Endothelial cell of umbilical vein (primary cell): Measurements from ENCODE around the gene ARHGAP28. TPM values are rescaled to one million over a fixed set of nuclear protein-coding genes. Genes with fewer than 3 reads are reported as not detected.

ENCODE experiments used
- BruUV-seq: library from RNA; stranded (reverse); fragments of 400-500 nt; replicated peaks from 2 replicates; lab custom pipeline; 2021; lab: Mats Ljungman, UMichigan
- CTCF ChIA-PET: fragments of 300-600, 350-600 bp; sonication (Branson Sonifier 250); formaldehyde crosslinking; loops from one replicate; lab custom pipeline; 2021; ENCODE audit warnings: antibody characterized with exemption, inconsistent platforms; lab: Charles Lee
- POLR2A ChIA-PET: fragments of 300-600, 350-600 bp; sonication (Branson Sonifier 250); formaldehyde crosslinking; loops from one replicate; lab custom pipeline; 2021; ENCODE audit warnings: antibody characterized with exemption, inconsistent platforms; lab: Charles Lee
- DNase-seq: peaks from one replicate; pipeline ENCODE4 v3.0.0-alpha.2; 2011; ENCODE audit warnings: low read depth, low spot score
- FAIRE-seq: peaks from 2 replicates; lab custom pipeline; 2011; peaks lifted over from hg19 to GRCh38; lab: Jason Lieb, UNC
- H2AFZ ChIP-seq: 2 replicates; pipeline ENCODE4 v1.6.0; 2012; ENCODE audit warnings: low read depth, low read length, control low read depth, inconsistent platforms
- H3K27ac ChIP-seq: 2 replicates; pipeline ENCODE4 v1.5.1; 2011; ENCODE audit warnings: low read depth, mild to moderate bottlenecking, control low read depth, low read length, moderate library complexity; ENCODE audit not compliant: insufficient read depth
- H3K27me3 ChIP-seq, 2 experiments: 2 replicates each; pipeline versions ENCODE4 v1.6.0 to v1.6.1; 2011; ENCODE audit warnings: low read length in 2 of 2, mixed read lengths in 1 of 2; ENCODE audit not compliant: control insufficient read depth in 2 of 2, insufficient read depth in 2 of 2
- H3K36me3 ChIP-seq, 2 experiments: 2 replicates in 1 of 2; 3 replicates in 1 of 2; pipeline ENCODE4 v1.5.1; 2011; ENCODE audit warnings: low read length in 2 of 2, mild to moderate bottlenecking in 1 of 2, moderate library complexity in 1 of 2; ENCODE audit not compliant: control insufficient read depth in 2 of 2, insufficient read depth in 2 of 2; ENCODE audit errors: extremely low read depth in 1 of 2
- H3K4me1 ChIP-seq: 3 replicates; pipeline ENCODE4 v1.5.1; 2011; ENCODE audit warnings: mild to moderate bottlenecking, low read length; ENCODE audit not compliant: control insufficient read depth, insufficient read depth; ENCODE audit errors: extremely low read depth
- H3K4me2 ChIP-seq: 2 replicates; pipeline ENCODE4 v1.6.1; 2011; ENCODE audit warnings: low read length, control low read depth, mixed read lengths; ENCODE audit not compliant: insufficient read depth
- H3K4me3 ChIP-seq, 3 experiments: fragments of 200-600 bp in 1 of 3; sonication (generic), shearing (Covaris generic) in 1 of 3; replicated peaks in 1 of 3; 2 replicates each; pipeline ENCODE4 v1.5.1; 2011 to 2016; ENCODE audit warnings: control low read depth in 3 of 3, low read length in 3 of 3, mild to moderate bottlenecking in 2 of 3, inconsistent platforms in 1 of 3, low read depth in 1 of 3, moderate library complexity in 1 of 3; ENCODE audit not compliant: insufficient read depth in 1 of 3
- H3K79me2 ChIP-seq: 2 replicates; pipeline ENCODE4 v1.6.0; 2012; ENCODE audit warnings: low read length, inconsistent platforms; ENCODE audit not compliant: control insufficient read depth, insufficient read depth
- H3K9ac ChIP-seq: replicated peaks from 2 replicates; pipeline ENCODE3; 2011; ENCODE audit warnings: low read length, control low read depth; ENCODE audit not compliant: insufficient read depth; ENCODE audit errors: extremely low read depth
- H3K9me1 ChIP-seq: replicated peaks from 3 replicates; pipeline ENCODE4 v1.6.0; 2011; ENCODE audit warnings: mild to moderate bottlenecking, low read length; ENCODE audit not compliant: control insufficient read depth, insufficient read depth; ENCODE audit errors: extremely low read depth
- H3K9me3 ChIP-seq: replicated peaks from 2 replicates; pipeline ENCODE4 v1.5.1; 2012; ENCODE audit warnings: low read length, inconsistent platforms; ENCODE audit not compliant: control insufficient read depth, insufficient read depth
- H4K20me1 ChIP-seq: replicated peaks from 2 replicates; pipeline ENCODE3; 2011; ENCODE audit warnings: mild to moderate bottlenecking, low read length; ENCODE audit not compliant: control insufficient read depth, insufficient read depth; ENCODE audit errors: extremely low read depth
- EZH2 ChIP-seq: IDR thresholded peaks from 2 replicates; pipeline ENCODE4 v1.6.1; 2012; ENCODE audit warnings: borderline replicate concordance, low read depth, mild to moderate bottlenecking, moderate library complexity, low read length, inconsistent platforms; ENCODE audit not compliant: severe bottlenecking
- FOS ChIP-seq: IDR thresholded peaks from 2 replicates; pipeline ENCODE4 v1.6.1; 2011; ENCODE audit warnings: mild to moderate bottlenecking, low read length, moderate library complexity, borderline replicate concordance; ENCODE audit not compliant: insufficient read depth
- GATA2 ChIP-seq: IDR thresholded peaks from 2 replicates; pipeline ENCODE4 v1.7.0; 2011; ENCODE audit warnings: low read depth, mild to moderate bottlenecking, moderate library complexity, mixed read lengths, low read length; ENCODE audit not compliant: insufficient read length, insufficient read depth
- JUN ChIP-seq: IDR thresholded peaks from 2 replicates; pipeline ENCODE4 v1.6.1; 2011; ENCODE audit warnings: borderline replicate concordance, low read depth; ENCODE audit not compliant: insufficient read length, insufficient read depth
- MYC ChIP-seq: IDR thresholded peaks from one replicate; pipeline ENCODE4 v1.6.1; 2011; ENCODE audit warnings: mild to moderate bottlenecking, low read depth, low read length
- POLR2A ChIP-seq: IDR thresholded peaks from 2 replicates; pipeline ENCODE4 v1.6.1; 2012; ENCODE audit warnings: low read depth, mild to moderate bottlenecking, control low read depth, low read length
- POLR2AphosphoS5 ChIP-seq: IDR thresholded peaks from 2 replicates; pipeline ENCODE4 v1.6.1; 2012; ENCODE audit warnings: low read depth, mild to moderate bottlenecking, control low read depth, low read length, moderate library complexity; ENCODE audit not compliant: insufficient read depth
- dilution Hi-C: fragments of 300-500 bp; cut with MboI; formaldehyde crosslinking; loops from one replicate; pipeline ENCODE4 v1.15.0; 2019; ENCODE audit warnings: low sequenced_read_pairs; ENCODE audit not compliant: extremely low pct_ligation_motif_present
- intact Hi-C: fragments of 100-400 bp; cut with micrococcal nuclease; formaldehyde crosslinking; loops from one replicate; pipeline ENCODE4 v1.10.0; 2022
- polyA plus RNA-seq, 4 experiments: library from polyadenylated mRNA; depleted of rRNA in 3 of 4; stranded (reverse) in 3 of 4; unstranded in 1 of 4; fragments of >200 nt; gene quantifications; 2 replicates each; pipeline versions ENCODE4 v1.2.1 to v1.2.3, GENCODE V29; 2011 to 2012; ENCODE audit warnings: missing spikeins in 1 of 4
- total RNA-seq: library from RNA; stranded (reverse); gene quantifications from 2 replicates; pipeline ENCODE4 v1.2.3, GENCODE V29; 2021
- TF ChIP-seq, protein P1 (sequence below), 2 donors: IDR thresholded peaks; 1 replicate in 1 of 2; 2 replicates in 1 of 2; pipeline ENCODE4 v1.5.1; 2011; ENCODE audit warnings: low read length in 2 of 2, mild to moderate bottlenecking in 2 of 2, moderate library complexity in 2 of 2, control low read depth in 1 of 2, inconsistent platforms in 1 of 2, low read depth in 1 of 2; ENCODE audit not compliant: insufficient read depth in 1 of 2; ENCODE audit errors: extremely low read depth in 1 of 2
- TF ChIP-seq, protein P2 (sequence below): IDR thresholded peaks from 2 replicates; pipeline ENCODE4 v1.6.1; 2011; ENCODE audit not compliant: insufficient read depth, insufficient read length

The ARHGAP28 gene
- total and polyA plus RNA-seq, 2 donors (not counting 3 experiments of a cell fraction or from before 2014, with no cell fraction given): 3.8 to 23.4 TPM

DNA sequence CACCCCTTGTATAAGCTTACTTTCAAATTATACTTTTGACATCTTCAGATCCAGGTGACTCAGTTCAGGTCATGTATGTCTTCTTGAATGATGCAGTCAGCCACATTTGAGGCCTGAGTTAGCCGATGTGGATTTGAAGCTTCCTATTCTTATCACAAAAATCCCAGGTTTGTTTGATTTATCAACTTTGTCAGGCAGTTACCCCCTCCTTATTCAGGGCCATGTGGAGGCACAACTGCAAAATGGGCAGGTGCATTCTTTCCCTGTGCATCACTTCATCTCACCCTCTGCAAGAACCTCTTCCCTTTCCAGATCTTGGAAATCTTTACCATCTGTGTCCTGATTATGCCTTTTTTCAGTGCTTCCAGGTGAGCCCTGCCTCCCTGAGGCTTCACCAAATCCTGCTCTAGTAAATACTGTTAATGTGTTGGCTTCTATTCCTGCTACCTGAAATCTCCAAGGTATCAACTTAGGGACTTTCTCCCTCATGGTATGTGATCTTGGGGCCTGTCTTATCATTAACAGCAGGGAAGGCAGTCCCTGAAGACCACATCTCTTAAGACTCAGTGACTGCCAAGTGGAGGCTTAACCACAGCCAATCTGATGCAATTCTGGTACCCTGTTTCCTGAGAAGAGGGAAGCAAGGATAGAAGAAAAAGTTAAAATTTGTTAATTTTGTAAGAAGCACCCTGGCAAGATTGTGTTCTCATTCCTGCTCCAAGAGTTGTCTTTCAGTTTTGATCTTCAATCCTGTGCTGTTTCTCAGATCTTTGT, 9.4 kb upstream of the ARHGAP28 start:
- CTCF ChIA-PET: interaction anchor here (1.2 kb wide), 1 partner anchor 166 kb away, joined by 3 read pairs; no protein-coding TSS in a partner anchor
- POLR2A ChIA-PET: no interaction called here
- DNase-seq: no peak
- peaks cover 1 to 18% of the 10 kb centered on the region in 2 experiments for H3K27me3 ChIP-seq
- dilution Hi-C loops: no loop called here
- no peak overlapping the region for H3K9ac ChIP-seq
- no peaks in the 10 kb centered on the region for H3K36me3 ChIP-seq
- no peaks in the 10 kb centered on the region for H3K9me3 ChIP-seq
- no peak overlapping the region for H2AFZ ChIP-seq
- TF ChIP-seq, protein P1, sequence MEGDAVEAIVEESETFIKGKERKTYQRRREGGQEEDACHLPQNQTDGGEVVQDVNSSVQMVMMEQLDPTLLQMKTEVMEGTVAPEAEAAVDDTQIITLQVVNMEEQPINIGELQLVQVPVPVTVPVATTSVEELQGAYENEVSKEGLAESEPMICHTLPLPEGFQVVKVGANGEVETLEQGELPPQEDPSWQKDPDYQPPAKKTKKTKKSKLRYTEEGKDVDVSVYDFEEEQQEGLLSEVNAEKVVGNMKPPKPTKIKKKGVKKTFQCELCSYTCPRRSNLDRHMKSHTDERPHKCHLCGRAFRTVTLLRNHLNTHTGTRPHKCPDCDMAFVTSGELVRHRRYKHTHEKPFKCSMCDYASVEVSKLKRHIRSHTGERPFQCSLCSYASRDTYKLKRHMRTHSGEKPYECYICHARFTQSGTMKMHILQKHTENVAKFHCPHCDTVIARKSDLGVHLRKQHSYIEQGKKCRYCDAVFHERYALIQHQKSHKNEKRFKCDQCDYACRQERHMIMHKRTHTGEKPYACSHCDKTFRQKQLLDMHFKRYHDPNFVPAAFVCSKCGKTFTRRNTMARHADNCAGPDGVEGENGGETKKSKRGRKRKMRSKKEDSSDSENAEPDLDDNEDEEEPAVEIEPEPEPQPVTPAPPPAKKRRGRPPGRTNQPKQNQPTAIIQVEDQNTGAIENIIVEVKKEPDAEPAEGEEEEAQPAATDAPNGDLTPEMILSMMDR (IDR thresholded peaks at IDR 0.05; ENCODE audit: extremely low read depth in 1 of 2, insufficient read depth in 1 of 2, low read depth in 1 of 2, low read length in 2 of 2): no peak
- intact Hi-C loops: no loop called here
- H3K4me2 ChIP-seq: no peak overlapping the region
- BruUV-seq: no TSS peak
- H3K27ac ChIP-seq: no peak overlapping the region
- no peaks in the 10 kb centered on the region for H3K79me2 ChIP-seq
- H3K9me1 ChIP-seq: no peaks in the 10 kb centered on the region
- no peaks in the 10 kb centered on the region for H4K20me1 ChIP-seq
- H3K4me1 ChIP-seq: no peaks in the 10 kb centered on the region
- no peak for FAIRE-seq
- no peak overlapping the region for H3K4me3 ChIP-seq

DNA sequence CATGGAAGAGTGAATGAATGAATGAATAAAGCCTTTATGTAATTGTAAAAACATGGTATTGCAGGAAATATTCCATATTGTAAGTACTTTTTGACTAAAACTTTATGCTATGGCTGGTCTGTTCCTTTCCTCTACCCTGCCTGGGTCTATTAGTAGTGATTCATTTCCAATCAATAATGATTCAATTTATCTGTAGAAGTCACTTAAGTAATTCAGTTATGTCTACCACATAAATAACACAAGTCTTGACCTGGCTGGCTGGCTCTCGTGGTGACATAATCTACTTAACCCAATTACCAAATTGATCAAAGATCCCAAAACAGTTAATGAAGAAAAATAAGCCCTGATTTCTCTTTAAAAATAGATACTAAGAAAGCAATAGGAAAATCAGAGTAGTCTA, 7.8 kb upstream of the ARHGAP28 start:
- no peaks in the 10 kb centered on the region for H3K79me2 ChIP-seq
- no peak for TF ChIP-seq FOS
- TF ChIP-seq EZH2: no peak
- TF ChIP-seq MYC: no peak
- TF ChIP-seq, protein P1 (IDR thresholded peaks at IDR 0.05; ENCODE audit: extremely low read depth in 1 of 2, insufficient read depth in 1 of 2, low read depth in 1 of 2, low read length in 2 of 2): no peak
- TF ChIP-seq GATA2: no peak
- TF ChIP-seq JUN: no peak
- TF ChIP-seq POLR2AphosphoS5: no peak
- TF ChIP-seq, protein P2, sequence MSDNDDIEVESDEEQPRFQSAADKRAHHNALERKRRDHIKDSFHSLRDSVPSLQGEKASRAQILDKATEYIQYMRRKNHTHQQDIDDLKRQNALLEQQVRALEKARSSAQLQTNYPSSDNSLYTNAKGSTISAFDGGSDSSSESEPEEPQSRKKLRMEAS: no peak
- TF ChIP-seq POLR2A: no peak
- no peak overlapping the region for H3K4me2 ChIP-seq
- no peaks in the 10 kb centered on the region for H3K36me3 ChIP-seq
- H3K4me3 ChIP-seq: no peak overlapping the region
- DNase-seq (no peak), FAIRE-seq (no peak)
- H2AFZ ChIP-seq: no peak overlapping the region
- intact Hi-C loops: no loop called here
- no peaks in the 10 kb centered on the region for H3K9me3 ChIP-seq
- H3K9me1 ChIP-seq: no peaks in the 10 kb centered on the region
- H3K9ac ChIP-seq: no peak overlapping the region
- H4K20me1 ChIP-seq: no peaks in the 10 kb centered on the region
- dilution Hi-C loops: no loop called here
- POLR2A ChIA-PET: no interaction called here
- CTCF ChIA-PET: no interaction called here
- H3K27ac ChIP-seq: no peak overlapping the region
- no TSS peak for BruUV-seq
- peaks cover 2 to 18% of the 10 kb centered on the region in 2 experiments for H3K27me3 ChIP-seq
- H3K4me1 ChIP-seq: no peaks in the 10 kb centered on the region
